Activated T-cell treated with anti-CD3 and anti-CD28 coated beads, Interleukin-2, amount 50 U/mL, for 4 hours (primary cell): Measurements from ENCODE around the gene VIPR2. TPM values are rescaled to one million over a fixed set of nuclear protein-coding genes. Genes with fewer than 3 reads are reported as not detected.

Source experiments
- ATAC-seq, 2 donors: fragments of 200-7000 bp; cut with Tn5 transposase; one replicate each; pipeline ENCODE4 v1.10.0; 2021
- DNase-seq: peaks from one replicate; pipeline ENCODE4 v3.0.0-alpha.2; 2020
- H3K27me3 Mint-ChIP-seq: one replicate; pipeline ENCODE4 v1.8.0; 2021; ENCODE audit warnings: low read depth, mixed read lengths
- H3K36me3 Mint-ChIP-seq: one replicate; pipeline ENCODE4 v1.8.0; 2022; ENCODE audit warnings: mixed read lengths; ENCODE audit not compliant: insufficient read depth
- H3K4me1 Mint-ChIP-seq: one replicate; pipeline ENCODE4 v1.8.0; 2021; ENCODE audit warnings: low read depth, mixed read lengths
- H3K4me3 Mint-ChIP-seq: one replicate; pipeline ENCODE4 v1.8.0; 2021; ENCODE audit warnings: mild to moderate bottlenecking, moderate library complexity, mixed read lengths
- H3K9me3 Mint-ChIP-seq: one replicate; pipeline ENCODE4 v1.8.0; 2021; ENCODE audit warnings: mixed read lengths
- total RNA-seq, 3 donors: library from RNA; stranded (reverse); gene quantifications; one replicate each; pipeline ENCODE4 v1.2.1, GENCODE V29; 2021

VIPR2 gene
- total RNA-seq, 3 donors from 2014 or later: 0.14 to 0.30 (median 0.26) TPM

DNA sequence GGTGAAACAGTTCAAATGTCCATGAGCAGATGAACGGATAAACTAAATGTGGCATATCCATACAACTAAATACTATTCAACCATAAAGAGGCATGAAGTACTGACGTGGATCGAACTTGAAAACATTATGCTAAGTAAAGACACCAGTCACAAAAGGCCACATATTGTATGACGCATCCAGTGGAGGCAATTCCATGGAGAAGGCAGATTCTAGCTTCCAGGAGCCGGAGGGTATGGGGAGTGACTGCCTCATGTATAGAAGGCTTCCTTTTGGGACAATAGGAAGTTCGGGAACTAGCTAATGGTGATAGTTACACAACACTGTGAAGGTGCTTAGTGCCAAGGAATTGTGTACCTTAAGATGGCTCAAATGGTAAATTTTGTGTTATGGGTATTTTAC lies 98.4 kb downstream of the VIPR2 start:
- Mint-ChIP-seq H3K4me1 (peaks cover 2% of the 10 kb centered on the region), H3K9me3 (no peaks in the 10 kb centered on the region), H3K36me3 (no peaks in the 10 kb centered on the region), H3K27me3 (peaks cover 5% of the 10 kb centered on the region), H3K4me3 (no peak overlapping the region)
- ATAC-seq: no peak
- DNase-seq: no peak

DNA sequence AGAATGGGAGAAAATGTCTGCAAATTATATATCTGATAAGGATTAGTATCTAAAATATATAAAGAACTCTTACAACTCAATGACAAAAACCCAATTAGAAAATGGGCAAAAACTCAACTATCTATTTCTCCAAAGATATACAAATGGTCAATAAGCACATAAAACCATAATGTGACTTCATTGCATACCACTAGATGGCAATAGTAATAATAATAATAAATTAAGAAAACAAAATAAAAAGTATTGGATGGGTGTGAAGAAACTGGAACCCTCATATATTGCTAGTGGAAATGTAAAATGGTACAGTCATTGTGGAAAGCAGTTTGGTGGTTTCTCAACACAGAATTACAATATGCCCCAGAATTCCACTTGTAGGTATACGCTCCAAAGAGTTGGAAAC lies 98.8 kb downstream of the VIPR2 start:
- H3K27me3 Mint-ChIP-seq: peaks cover 5% of the 10 kb centered on the region
- no peaks in the 10 kb centered on the region for H3K36me3 Mint-ChIP-seq
- no peak for ATAC-seq
- DNase-seq: no peak
- H3K9me3 Mint-ChIP-seq: no peaks in the 10 kb centered on the region
- H3K4me3 Mint-ChIP-seq: no peak overlapping the region
- H3K4me1 Mint-ChIP-seq: peaks cover 2% of the 10 kb centered on the region

DNA sequence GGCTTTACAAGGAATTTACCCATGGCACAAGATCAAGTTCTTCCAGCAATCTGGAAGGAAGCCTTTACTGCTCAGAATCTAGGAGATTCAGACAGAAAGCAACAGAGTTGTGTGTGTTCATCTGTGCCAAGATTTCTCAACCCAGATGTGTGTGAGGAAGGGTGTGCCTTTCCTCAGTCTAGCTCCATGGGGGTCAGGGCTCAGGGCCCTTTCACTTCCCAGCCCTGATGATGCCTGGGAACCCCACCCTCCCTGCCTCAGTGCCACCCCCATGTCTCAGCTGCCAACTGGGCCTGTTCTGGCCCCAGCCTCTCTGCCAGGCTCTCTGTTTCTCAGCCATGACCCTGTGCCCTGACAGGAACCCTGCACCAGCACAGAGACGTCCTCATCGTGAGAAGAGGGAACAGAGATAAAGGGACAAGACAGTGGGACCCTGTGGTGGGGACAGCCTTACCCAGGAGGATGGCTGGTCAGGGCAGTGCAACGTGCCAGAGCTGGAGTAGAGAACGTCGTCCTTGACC lies 102.0 kb downstream of the VIPR2 start:
- ATAC-seq (no peak), DNase-seq (no peak)
- no peaks in the 10 kb centered on the region for H3K36me3 Mint-ChIP-seq
- H3K9me3 Mint-ChIP-seq: no peaks in the 10 kb centered on the region
- peaks cover 4% of the 10 kb centered on the region for H3K27me3 Mint-ChIP-seq
- H3K4me1 Mint-ChIP-seq: no peaks in the 10 kb centered on the region
- H3K4me3 Mint-ChIP-seq: no peak overlapping the region

DNA sequence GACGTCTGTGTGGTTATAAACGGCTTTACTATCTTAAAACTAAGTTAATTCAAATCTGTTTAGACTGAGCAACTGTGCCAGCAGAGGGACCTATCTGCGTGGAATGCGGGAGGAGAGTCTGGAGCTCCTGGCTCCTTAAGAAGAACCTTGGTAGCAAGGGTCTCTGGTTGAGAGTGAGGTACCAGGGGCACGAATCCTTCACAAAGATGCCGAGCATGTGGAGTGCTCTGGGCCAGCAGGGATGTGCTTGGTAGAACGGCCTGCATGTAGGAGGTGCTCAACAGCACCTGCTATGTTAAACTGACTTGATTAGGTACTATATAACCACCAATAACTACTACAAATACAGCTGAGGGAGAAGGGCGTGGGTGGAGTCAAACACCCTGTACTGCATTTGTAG lies 102.6 kb downstream of the VIPR2 start:
- peaks cover 4% of the 10 kb centered on the region for H3K27me3 Mint-ChIP-seq
- no peaks in the 10 kb centered on the region for H3K4me1 Mint-ChIP-seq
- no peaks in the 10 kb centered on the region for H3K9me3 Mint-ChIP-seq
- no peaks in the 10 kb centered on the region for H3K36me3 Mint-ChIP-seq
- H3K4me3 Mint-ChIP-seq: no peak overlapping the region
- DNase-seq (no peak), ATAC-seq (no peak)

DNA sequence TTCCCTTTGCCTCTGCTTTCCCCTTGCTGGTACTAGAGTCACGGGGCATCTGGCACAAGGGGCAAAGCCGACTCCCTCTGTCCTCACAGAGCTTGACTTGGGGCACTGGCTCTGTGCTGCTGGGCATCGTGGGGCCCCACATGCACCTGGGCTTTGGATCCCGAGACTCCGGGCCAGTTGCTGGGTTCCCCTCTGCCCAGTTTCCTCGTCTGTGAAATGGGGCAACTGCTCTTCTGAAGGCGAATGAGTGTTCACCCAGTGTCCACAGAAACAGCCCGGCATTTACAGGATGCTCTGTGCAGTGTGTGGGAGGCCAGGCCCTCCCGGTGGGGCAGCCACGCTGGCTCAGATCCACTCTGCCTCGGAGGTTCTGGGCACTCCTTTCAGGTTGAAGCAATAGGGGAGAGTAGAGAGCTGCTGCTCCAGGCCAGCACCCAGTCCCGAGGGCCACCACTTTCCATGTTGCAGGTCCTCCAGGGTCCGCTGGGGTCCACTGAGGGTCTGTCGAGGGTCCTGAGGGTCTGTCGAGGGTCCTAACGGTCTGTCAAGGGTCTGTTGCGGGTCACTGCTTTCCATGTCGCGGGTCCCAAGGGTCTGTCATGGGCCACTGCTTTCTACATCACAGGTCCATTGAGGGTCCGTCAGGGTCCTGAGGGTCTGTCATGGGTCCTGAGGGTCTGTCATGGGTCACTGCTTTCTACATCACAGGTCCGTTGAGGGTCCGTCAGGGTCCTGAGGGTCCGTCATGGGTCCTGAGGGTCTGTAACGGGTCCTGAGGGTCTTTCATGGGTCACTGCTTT lies 103.6 kb downstream of the VIPR2 start:
- no peaks in the 10 kb centered on the region for H3K9me3 Mint-ChIP-seq
- H3K4me3 Mint-ChIP-seq: no peak overlapping the region
- DNase-seq: no peak
- peaks cover 4% of the 10 kb centered on the region for H3K27me3 Mint-ChIP-seq
- H3K4me1 Mint-ChIP-seq: no peaks in the 10 kb centered on the region
- no peaks in the 10 kb centered on the region for H3K36me3 Mint-ChIP-seq
- ATAC-seq: no peak

DNA sequence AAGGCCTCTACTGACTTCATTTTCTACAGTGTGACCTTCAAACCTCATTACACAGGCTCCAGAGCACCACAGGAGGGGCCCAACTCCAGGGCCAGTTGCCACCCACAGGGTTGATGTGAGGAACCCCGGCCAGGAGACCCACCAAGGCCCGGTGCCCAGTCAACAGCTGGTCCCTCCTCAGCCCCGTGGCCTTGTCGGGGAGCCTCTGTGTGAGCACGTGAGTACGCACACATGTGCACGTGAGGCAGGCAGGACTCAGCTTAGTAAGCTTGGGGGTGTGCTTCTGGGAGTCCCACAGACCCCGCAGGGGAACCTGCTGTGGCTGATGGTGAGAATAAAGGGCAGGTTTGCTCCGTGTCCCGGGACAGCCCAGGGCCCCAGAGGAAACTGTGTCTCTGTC lies 104.5 kb downstream of the VIPR2 start:
- Mint-ChIP-seq H3K27me3 (peaks cover 4% of the 10 kb centered on the region), H3K4me3 (no peak overlapping the region), H3K4me1 (no peaks in the 10 kb centered on the region), H3K36me3 (no peaks in the 10 kb centered on the region), H3K9me3 (no peaks in the 10 kb centered on the region)
- DNase-seq: no peak
- ATAC-seq: no peak

DNA sequence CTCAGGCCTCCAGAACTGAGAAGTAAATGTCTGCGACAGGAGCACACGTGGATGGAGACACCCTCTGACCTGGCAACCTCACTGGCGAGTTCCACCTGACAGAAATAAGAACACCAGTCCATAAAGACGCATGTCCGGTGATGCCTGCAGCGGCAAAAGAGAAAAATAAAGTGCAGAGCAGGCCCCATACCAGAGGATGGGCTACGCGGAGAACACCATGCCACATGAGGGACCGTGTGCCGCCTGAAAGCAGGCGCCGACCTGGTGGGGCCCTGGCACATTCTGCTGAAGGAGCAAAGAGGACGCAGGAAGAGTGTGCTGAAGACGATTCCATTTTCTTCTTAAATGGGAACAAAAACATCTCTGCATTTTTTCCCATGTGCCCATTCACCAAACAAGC lies 105.0 kb downstream of the VIPR2 start:
- Mint-ChIP-seq H3K27me3 (peaks cover 4% of the 10 kb centered on the region), H3K4me1 (no peaks in the 10 kb centered on the region), H3K36me3 (no peaks in the 10 kb centered on the region), H3K4me3 (no peak overlapping the region), H3K9me3 (no peaks in the 10 kb centered on the region)
- DNase-seq: no peak
- no peak for ATAC-seq

DNA sequence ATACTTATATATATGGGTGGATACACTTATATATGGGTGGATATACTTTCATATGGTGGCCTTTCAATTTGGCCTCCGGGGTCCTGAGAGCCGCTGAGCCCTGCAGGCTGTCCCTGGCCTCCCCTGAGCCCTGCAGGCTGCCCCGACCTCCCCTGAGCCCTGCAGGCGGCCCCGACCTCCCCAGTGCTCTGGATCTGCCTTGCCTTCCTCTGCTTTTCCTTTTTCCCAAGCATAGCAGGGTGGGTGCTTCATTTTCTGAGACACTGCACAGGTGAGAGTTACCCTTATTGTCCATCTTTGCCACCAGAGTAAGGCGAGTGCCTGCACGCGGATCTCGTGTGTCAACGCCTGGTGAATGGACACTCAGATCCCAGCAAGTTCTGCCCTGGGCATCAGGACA lies 106.6 kb downstream of the VIPR2 start:
- H3K9me3 Mint-ChIP-seq: no peaks in the 10 kb centered on the region
- DNase-seq: no peak
- no peaks in the 10 kb centered on the region for H3K4me1 Mint-ChIP-seq
- ATAC-seq: no peak
- H3K36me3 Mint-ChIP-seq: no peaks in the 10 kb centered on the region
- no peak overlapping the region for H3K4me3 Mint-ChIP-seq
- H3K27me3 Mint-ChIP-seq: peaks cover 4% of the 10 kb centered on the region

DNA sequence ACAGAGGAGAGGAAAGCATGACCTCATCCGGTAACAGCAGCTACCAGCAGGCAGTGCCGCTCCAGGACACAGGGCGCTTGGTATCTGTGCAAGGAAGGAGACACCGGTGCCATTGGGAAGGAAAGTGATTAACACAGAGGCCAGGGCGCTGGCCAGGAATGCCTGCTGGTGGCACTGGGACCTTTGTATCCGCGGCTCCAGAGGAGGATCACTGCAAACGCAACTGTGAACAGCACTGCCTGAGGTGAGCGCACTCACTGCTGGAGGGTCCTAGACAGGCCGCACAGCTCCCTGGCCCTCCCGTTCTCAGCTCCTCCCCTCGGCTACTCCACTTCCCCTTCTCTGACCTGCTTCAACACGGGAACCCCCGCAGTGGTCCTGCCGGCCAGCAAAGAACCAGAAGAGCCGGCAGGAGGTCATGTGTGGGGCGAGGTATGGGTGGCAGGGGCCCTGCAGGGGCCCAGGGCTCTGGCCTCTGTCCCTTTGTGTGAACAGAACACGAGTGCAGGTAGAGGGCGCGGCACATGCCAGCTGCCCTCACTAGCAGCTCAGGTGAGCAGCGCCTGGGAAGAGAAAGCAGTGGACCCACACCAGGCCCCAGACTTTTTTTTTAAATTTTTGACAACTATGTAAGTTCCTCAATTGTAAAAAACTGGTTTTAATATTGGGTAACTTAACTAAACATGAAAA lies 107.6 kb downstream of the VIPR2 start:
- no peak for DNase-seq
- ATAC-seq: no peak
- Mint-ChIP-seq H3K4me1 (no peaks in the 10 kb centered on the region), H3K36me3 (no peaks in the 10 kb centered on the region), H3K27me3 (peaks cover 14% of the 10 kb centered on the region), H3K9me3 (no peaks in the 10 kb centered on the region), H3K4me3 (no peak overlapping the region)

DNA sequence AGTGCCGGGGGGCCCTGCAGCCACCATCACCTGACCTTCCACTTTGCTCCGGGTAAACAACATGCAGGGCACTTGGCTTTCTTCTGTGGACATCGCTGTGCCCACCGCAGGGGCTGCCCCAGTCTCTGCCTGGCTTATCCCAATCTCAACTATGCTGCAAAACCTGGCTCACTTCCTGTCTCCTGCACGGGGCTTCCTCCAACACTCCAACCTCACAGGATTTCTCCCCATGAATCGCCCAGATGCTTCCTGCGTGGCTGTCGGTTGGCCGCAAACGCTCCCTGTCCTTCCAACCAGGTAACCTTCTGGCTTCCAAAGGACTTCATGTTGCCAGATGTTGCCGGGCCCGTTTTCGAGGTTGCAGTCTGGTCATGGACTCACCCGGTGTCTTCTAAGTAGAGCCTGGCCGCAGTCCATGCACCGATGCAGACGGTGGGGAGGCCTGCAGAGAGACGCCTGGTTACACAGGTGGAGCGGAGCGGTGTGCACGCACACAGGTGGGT lies 109.0 kb downstream of the VIPR2 start:
- DNase-seq (no peak), ATAC-seq (no peak)

DNA sequence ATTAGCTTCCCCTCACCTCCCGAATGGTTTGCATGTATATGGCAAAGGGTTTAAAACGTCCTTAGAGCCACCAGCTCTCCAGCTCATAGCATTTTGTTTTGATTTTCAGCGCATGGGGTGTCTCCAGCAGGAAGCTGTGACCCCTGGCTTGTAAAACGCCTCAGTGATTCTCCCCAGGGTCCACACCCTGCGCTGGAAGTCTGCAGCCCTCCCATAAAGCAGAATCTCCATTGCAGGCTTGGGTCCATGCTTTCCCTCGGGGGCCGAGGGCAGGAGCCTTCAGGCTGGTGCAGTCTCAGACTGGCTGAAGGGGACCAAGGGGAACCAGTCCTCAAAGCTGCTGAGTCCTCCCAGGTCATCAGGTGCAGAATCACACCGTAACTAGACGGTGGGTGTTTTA lies 109.7 kb downstream of the VIPR2 start:
- Mint-ChIP-seq H3K4me1 (peaks cover 2% of the 10 kb centered on the region), H3K4me3 (no peak overlapping the region), H3K9me3 (no peaks in the 10 kb centered on the region), H3K27me3 (peaks cover 31% of the 10 kb centered on the region), H3K36me3 (no peaks in the 10 kb centered on the region)
- ATAC-seq: no peak
- no peak for DNase-seq

More for the DNA sequence above, 109.0 kb downstream of the VIPR2 start:
- Mint-ChIP-seq H3K36me3 (no peaks in the 10 kb centered on the region), H3K4me1 (peaks cover 2% of the 10 kb centered on the region), H3K27me3 (peaks cover 26% of the 10 kb centered on the region), H3K4me3 (no peak overlapping the region), H3K9me3 (no peaks in the 10 kb centered on the region)

DNA sequence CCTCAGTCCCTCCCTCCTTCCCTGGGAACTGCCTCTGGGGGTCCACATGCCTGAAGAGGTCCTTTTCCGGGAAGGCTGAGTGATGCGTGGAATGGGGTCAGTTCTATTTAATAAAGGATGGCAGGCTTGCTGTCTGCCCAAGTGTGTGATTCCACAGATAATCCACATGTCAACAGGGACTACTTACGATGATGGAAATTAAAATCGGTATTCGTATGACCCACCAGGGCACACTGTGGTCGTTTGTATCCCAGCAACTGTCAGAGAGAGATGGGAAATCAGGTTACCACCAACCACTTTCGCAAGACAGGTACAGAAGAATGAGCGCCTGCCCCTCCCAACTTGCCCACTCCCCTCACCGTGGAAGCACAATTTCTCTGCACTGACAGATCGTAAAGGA lies 110.3 kb downstream of the VIPR2 start:
- Mint-ChIP-seq H3K36me3 (no peaks in the 10 kb centered on the region), H3K27me3 (peaks cover 36% of the 10 kb centered on the region), H3K9me3 (no peaks in the 10 kb centered on the region), H3K4me1 (peaks cover 2% of the 10 kb centered on the region), H3K4me3 (no peak overlapping the region)
- no peak for DNase-seq
- ATAC-seq: no peak

DNA sequence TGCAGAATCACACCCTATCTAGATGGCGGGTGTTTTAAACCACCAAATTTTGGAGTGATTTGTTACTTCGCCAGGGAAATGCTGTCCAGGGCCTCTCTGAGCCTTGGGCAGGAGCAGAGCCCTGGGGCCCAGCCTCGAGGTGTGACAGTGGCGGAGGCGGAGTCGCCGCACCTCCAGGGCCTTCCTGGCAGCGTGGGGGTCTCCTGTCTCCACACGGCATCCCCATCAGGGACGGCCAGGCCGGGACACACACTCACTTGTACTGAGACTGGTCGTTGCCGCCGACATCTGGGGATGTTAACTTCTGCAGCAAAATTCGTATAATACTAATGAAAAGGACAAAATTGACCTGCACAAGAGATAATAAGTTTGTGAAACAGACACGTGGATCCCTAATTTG lies 110.7 kb downstream of the VIPR2 start:
- H3K4me1 Mint-ChIP-seq: peaks cover 2% of the 10 kb centered on the region
- DNase-seq (no peak), ATAC-seq (no peak)
- no peak overlapping the region for H3K4me3 Mint-ChIP-seq
- peaks cover 35% of the 10 kb centered on the region for H3K27me3 Mint-ChIP-seq
- H3K36me3 Mint-ChIP-seq: no peaks in the 10 kb centered on the region
- no peaks in the 10 kb centered on the region for H3K9me3 Mint-ChIP-seq

DNA sequence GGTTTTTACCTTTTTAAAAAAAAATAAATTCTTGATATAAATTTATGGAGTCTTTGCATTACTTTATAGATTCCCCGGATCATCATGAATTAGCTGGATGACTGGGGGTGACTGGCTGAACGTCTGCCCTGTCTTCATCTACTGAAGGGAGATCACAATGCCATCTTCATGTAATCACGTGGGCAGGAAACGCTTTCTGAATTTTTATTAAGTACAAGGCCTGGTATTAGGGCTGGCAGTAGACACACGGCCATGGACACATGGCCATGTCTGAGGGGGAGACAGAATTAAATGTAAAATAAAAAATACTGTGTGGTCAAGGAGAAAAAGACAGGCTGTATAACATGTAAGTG lies 111.2 kb downstream of the VIPR2 start:
- no peak overlapping the region for H3K4me3 Mint-ChIP-seq
- peaks cover 38% of the 10 kb centered on the region for H3K27me3 Mint-ChIP-seq
- no peaks in the 10 kb centered on the region for H3K36me3 Mint-ChIP-seq
- H3K9me3 Mint-ChIP-seq: no peaks in the 10 kb centered on the region
- H3K4me1 Mint-ChIP-seq: peaks cover 2% of the 10 kb centered on the region
- no peak for DNase-seq
- no peak for ATAC-seq
